ENCODE measurements around the gene HSPB2. TPM values are rescaled to one million over a fixed set of nuclear protein-coding genes. Genes with fewer than 3 reads are reported as not detected.

Gene HSPB2
- total and polyA plus RNA-seq, 10 of the 15 experiments (the other 5 are each of a cell fraction or from before 2014, with no cell fraction given), result not detected

DNA sequence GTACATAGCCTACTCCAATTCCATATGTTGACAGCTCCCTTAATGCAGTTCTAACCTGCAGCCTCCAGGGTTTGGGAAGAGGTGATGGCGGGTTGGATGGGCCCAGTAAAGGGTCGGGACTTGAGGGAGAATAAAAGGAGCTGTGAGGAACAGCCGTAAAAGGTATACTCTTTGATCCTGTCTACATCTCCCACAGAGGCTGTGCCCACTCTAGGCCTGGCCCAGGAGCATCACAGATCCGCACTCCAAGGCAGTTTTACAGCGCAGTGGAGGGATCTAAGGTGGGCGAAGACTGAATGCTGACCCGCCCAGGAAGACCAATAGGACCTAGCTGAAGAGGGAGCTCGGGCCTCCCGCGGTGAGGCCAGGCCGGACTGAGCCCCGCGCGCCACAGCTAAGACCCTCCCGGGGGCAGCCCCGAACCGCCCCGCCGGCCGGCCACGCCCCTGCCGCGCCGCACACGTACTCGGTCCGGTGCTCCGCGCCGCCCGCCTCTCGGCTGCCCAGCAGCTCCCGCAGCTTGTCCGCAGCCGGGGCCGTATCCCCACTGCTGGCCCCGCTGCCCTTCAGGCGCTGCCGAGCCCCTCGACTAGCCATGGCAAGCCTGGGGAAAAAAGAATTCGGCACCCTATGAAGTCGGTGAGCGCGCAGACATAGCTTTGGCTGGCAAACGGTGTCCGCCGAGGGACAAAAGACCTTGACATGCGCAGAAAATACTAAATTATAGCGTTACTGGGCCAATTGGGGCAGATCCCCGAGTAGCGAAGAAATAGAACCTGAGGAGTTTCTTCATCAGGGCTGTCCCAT lies 41.4 kb upstream of the HSPB2 start, which contains the start of gene ALG9 (continued):
- TF ChIP-seq NR2F1 (conservative IDR thresholded peaks at IDR 0.05) (peak; percentile 44; the same call in 1 of the 2 replicates), IRF4 (IDR thresholded peaks at IDR 0.05; ENCODE audit: low read depth, low read length) (no peak), BHLHE40 (IDR thresholded peaks at IDR 0.05; ENCODE audit: borderline replicate concordance in 1 of 2, low read depth in 2 of 2, low read length in 1 of 2) (peak in 1 of 2 experiments; percentile 76; a peak in 2 of 4 replicates), NRF1 (conservative IDR thresholded peaks at IDR 0.05; ENCODE audit: low read depth, low read length) (no peak), FOXM1 (IDR thresholded peaks at IDR 0.05; ENCODE audit: low read depth, low read length) (no peak), MYB (IDR thresholded peaks at IDR 0.05; ENCODE audit: borderline replicate concordance, low read depth, low read length) (no peak), MYC (IDR thresholded peaks at IDR 0.05; ENCODE audit: insufficient read depth, insufficient read length, insufficient replicate concordance, low read length, severe bottlenecking) (no peak), FOS (IDR thresholded peaks at IDR 0.05; ENCODE audit: borderline replicate concordance, extremely low read depth, insufficient read length) (no peak), ZNF384 (IDR thresholded peaks at IDR 0.05; ENCODE audit: borderline replicate concordance, low read depth, low read length) (peak; percentile 68)
- TF ChIP-seq, protein P1, sequence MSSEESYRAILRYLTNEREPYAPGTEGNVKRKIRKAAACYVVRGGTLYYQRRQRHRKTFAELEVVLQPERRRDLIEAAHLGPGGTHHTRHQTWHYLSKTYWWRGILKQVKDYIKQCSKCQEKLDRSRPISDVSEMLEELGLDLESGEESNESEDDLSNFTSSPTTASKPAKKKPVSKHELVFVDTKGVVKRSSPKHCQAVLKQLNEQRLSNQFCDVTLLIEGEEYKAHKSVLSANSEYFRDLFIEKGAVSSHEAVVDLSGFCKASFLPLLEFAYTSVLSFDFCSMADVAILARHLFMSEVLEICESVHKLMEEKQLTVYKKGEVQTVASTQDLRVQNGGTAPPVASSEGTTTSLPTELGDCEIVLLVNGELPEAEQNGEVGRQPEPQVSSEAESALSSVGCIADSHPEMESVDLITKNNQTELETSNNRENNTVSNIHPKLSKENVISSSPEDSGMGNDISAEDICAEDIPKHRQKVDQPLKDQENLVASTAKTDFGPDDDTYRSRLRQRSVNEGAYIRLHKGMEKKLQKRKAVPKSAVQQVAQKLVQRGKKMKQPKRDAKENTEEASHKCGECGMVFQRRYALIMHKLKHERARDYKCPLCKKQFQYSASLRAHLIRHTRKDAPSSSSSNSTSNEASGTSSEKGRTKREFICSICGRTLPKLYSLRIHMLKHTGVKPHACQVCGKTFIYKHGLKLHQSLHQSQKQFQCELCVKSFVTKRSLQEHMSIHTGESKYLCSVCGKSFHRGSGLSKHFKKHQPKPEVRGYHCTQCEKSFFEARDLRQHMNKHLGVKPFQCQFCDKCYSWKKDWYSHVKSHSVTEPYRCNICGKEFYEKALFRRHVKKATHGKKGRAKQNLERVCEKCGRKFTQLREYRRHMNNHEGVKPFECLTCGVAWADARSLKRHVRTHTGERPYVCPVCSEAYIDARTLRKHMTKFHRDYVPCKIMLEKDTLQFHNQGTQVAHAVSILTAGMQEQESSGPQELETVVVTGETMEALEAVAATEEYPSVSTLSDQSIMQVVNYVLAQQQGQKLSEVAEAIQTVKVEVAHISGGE (CRISPR knock-in tag; IDR thresholded peaks at IDR 0.05), result no peak
- TF ChIP-seq, protein P2, sequence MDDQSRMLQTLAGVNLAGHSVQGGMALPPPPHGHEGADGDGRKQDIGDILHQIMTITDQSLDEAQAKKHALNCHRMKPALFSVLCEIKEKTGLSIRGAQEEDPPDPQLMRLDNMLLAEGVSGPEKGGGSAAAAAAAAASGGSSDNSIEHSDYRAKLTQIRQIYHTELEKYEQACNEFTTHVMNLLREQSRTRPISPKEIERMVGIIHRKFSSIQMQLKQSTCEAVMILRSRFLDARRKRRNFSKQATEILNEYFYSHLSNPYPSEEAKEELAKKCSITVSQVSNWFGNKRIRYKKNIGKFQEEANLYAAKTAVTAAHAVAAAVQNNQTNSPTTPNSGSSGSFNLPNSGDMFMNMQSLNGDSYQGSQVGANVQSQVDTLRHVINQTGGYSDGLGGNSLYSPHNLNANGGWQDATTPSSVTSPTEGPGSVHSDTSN (IDR thresholded peaks at IDR 0.05; ENCODE audit: insufficient replicate concordance, low read depth, low read length), result no peak
- TF ChIP-seq, protein P3, sequence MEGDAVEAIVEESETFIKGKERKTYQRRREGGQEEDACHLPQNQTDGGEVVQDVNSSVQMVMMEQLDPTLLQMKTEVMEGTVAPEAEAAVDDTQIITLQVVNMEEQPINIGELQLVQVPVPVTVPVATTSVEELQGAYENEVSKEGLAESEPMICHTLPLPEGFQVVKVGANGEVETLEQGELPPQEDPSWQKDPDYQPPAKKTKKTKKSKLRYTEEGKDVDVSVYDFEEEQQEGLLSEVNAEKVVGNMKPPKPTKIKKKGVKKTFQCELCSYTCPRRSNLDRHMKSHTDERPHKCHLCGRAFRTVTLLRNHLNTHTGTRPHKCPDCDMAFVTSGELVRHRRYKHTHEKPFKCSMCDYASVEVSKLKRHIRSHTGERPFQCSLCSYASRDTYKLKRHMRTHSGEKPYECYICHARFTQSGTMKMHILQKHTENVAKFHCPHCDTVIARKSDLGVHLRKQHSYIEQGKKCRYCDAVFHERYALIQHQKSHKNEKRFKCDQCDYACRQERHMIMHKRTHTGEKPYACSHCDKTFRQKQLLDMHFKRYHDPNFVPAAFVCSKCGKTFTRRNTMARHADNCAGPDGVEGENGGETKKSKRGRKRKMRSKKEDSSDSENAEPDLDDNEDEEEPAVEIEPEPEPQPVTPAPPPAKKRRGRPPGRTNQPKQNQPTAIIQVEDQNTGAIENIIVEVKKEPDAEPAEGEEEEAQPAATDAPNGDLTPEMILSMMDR (IDR thresholded peaks at IDR 0.05 in 2 of 3, conservative IDR thresholded peaks at IDR 0.05 in 1 of 3; ENCODE audit: control insufficient read depth in 2 of 3, extremely low read depth in 1 of 3, insufficient read depth in 1 of 3, low read depth in 3 of 3, low read length in 3 of 3), result peak; percentile 3 to 32 (median 13); a peak in 3 of 6 replicates
- TF ChIP-seq, protein P4, sequence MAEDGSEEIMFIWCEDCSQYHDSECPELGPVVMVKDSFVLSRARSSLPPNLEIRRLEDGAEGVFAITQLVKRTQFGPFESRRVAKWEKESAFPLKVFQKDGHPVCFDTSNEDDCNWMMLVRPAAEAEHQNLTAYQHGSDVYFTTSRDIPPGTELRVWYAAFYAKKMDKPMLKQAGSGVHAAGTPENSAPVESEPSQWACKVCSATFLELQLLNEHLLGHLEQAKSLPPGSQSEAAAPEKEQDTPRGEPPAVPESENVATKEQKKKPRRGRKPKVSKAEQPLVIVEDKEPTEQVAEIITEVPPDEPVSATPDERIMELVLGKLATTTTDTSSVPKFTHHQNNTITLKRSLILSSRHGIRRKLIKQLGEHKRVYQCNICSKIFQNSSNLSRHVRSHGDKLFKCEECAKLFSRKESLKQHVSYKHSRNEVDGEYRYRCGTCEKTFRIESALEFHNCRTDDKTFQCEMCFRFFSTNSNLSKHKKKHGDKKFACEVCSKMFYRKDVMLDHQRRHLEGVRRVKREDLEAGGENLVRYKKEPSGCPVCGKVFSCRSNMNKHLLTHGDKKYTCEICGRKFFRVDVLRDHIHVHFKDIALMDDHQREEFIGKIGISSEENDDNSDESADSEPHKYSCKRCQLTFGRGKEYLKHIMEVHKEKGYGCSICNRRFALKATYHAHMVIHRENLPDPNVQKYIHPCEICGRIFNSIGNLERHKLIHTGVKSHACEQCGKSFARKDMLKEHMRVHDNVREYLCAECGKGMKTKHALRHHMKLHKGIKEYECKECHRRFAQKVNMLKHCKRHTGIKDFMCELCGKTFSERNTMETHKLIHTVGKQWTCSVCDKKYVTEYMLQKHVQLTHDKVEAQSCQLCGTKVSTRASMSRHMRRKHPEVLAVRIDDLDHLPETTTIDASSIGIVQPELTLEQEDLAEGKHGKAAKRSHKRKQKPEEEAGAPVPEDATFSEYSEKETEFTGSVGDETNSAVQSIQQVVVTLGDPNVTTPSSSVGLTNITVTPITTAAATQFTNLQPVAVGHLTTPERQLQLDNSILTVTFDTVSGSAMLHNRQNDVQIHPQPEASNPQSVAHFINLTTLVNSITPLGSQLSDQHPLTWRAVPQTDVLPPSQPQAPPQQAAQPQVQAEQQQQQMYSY (CRISPR knock-in tag; IDR thresholded peaks at IDR 0.05), result no peak
- TF ChIP-seq, protein P5, sequence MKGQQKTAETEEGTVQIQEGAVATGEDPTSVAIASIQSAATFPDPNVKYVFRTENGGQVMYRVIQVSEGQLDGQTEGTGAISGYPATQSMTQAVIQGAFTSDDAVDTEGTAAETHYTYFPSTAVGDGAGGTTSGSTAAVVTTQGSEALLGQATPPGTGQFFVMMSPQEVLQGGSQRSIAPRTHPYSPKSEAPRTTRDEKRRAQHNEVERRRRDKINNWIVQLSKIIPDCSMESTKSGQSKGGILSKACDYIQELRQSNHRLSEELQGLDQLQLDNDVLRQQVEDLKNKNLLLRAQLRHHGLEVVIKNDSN (IDR thresholded peaks at IDR 0.05; ENCODE audit: borderline replicate concordance, extremely low read length, insufficient read depth, low read depth, low read length), result no peak
